Stimulated activated CD4-positive, alpha-beta T cell treated with anti-CD3 and anti-CD28 coated beads, Interleukin-4, amount 100 ng/mL, for 24 hours (primary cell): ENCODE data around the gene ZFR2.

ENCODE experiments used
- DNase-seq: peaks from one replicate; pipeline ENCODE4 v3.0.0-alpha.2; 2020

The ZFR2 gene

GRCh38 chr19:3873151-3873550, 4.3 kb upstream of the ZFR2 start:
- no peak for DNase-seq

GRCh38 chr19:3867971-3868769, 668 bp downstream of the ZFR2 start:
- no peak for DNase-seq

DNA sequence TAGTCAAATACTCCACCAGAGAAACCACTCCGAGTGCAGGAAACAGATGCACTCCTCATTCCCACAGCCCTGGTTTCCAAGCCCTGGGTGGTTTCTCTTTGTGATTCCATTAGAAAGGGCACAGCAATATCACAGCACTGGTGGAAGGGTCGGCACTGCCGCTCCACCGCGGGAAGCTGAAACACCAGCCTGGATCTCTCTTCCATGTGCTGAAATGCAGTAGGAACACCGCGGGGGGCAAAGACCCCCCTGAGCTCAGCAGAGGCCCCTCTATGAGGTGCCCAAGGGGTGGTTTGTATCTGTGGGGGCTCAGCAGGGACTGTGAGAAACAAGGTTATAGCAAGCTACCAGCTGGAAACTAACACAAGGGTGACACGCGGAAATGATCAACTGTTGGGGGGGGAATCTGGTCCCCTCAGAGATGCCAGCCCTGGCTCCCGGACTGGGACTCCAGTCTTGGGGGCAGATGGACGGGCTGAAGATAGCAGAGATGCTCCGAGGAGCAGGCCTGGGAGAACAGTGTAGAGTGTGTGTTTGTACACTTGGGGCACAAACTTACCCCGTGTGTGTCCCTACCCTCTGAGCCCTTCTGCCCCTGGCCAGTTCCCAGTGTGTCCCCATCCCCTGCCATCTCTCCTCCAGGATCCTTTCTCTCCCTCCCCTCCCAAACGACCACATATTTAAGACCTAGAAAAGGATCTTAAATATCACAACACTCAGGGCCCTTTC, 1.8 kb downstream of the ZFR2 start:
- DNase-seq: no peak

- DNase-seq: no peak
These were observed 5.2 kb downstream of the ZFR2 start for GRCh38 chr19:3863648-3864047.

- DNase-seq: no peak
These were observed 5.9 kb downstream of the ZFR2 start for GRCh38 chr19:3862826-3863500.

DNA sequence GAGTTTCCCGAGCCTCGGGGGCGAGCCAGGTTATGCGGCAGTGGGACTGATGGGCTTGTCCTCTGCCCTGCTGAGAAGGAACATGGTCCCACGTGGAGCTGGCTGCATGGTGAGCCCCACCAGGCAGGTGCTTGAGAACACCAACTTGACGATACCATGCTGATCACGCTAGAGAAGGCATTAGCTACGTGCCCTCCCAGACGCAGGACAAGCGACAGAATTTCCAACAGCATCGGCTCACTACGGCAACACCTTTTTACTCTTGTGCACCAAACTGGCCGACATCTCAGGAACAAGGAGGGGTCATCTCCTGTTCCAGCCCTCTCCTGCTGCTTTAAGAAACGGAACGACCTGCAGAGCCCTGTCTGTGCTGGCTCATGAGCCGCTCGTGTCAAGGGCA, 8.3 kb downstream of the ZFR2 start:
- no peak for DNase-seq

- no peak for DNase-seq
These were observed 11.3 kb downstream of the ZFR2 start for GRCh38 chr19:3857449-3858003.

- DNase-seq: no peak
These were observed 13.5 kb downstream of the ZFR2 start for GRCh38 chr19:3855320-3855719.

DNA sequence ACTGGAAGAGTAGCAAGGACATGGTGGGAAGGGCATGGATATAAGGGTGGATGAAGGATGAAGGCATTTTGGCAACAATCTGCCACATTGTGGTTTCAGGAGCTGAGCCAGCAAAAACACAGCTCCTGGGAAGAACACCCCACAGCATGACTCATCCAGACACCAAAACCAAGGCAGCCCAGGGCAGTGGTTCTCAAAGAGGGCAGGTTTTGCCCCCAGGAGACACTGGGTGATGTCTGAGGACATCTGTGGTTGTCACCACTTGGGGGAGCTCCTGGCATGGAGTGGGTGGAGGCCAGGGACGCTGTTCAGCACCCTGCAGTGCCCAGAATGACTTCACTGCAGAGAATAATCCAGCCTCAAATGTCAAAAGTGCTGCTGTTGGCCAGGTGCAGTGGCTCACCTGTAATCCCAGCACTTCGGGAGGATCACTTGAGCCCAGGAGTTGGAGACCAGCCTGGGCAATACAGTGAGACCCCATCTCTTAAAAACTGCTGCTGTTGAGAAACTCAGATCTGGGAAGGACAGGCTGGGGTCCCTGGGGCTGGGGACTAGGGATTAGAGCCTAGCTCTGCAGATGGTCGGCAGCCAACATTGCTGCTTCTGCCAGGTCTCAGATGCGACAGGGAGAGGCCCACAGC, 16.1 kb downstream of the ZFR2 start:
- peak; percentile 23 for DNase-seq

GRCh38 chr19:3852177-3852511, 16.7 kb downstream of the ZFR2 start:
- DNase-seq: no peak

- DNase-seq: no peak
These were observed 17.3 kb downstream of the ZFR2 start for GRCh38 chr19:3851254-3852176.

DNA sequence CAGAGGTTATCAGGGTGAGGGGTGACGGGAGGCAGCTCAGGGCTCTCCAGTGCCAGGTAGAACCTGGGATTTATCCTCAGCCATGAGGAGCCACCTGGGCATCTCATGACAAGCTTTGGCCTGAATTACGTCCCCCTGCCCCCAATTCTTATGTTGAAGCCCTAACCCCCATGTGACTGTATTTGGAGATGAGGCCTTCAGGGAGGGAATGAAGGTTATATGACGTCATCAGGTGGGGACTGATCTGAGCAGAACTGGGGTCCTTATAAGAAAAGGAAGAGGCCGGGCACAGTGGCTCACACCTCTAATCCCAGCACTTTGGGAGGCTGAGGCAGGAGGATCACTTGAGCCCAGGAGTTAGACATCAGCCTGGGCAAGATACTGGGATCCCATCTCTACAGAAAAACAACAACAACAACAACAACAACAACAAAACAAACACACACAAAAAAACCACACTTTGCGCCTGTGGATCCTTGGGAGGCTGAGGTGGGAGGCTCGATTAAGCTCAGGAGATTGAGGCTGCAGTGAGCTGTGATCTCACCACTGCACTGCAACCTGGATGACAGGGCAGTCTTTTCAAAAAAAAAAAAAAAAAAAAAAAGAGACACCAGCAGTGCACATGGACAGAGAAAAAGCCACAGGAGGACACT, 18.4 kb downstream of the ZFR2 start:
- no peak for DNase-seq

DNA sequence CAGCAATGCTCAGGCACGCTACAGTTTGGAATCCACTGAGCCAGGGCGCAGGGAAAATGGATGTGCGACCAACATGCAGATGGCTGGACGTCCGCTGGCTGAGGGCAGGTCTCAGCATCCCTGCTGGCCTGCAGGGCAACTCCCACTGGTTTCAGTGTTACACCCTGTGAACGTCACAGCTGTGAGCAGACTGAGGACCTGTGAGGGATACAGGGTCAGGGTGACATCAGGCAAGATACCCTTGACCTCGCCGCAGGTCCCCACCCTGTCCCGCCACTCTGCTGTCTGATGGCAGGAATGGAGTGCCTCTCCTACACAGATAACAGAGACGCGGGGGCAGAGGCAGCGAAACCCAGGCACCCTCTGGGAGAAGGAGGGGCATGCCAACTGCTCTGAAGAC, 19.1 kb downstream of the ZFR2 start:
- no peak for DNase-seq

DNA sequence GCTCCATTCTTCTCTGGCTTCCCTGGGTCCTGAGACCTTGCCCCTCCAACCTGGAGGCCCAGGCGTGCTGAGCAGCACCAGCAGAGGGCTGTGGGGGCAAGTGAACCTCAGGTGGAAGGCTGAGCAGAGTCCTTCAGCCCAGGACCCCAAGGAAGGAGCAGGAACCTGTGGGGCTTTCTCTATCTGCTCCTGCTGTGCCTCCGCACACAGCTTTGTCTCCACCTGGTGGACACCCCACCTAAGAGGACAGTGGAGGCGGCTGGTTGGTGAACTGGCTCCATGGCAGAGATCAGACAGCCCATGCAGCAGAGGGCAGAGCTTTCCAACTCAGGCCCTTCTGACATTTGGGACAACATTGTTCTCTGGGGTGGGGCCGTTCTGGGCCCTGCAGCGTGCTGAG, 19.7 kb downstream of the ZFR2 start:
- peak; percentile 30 for DNase-seq

DNA sequence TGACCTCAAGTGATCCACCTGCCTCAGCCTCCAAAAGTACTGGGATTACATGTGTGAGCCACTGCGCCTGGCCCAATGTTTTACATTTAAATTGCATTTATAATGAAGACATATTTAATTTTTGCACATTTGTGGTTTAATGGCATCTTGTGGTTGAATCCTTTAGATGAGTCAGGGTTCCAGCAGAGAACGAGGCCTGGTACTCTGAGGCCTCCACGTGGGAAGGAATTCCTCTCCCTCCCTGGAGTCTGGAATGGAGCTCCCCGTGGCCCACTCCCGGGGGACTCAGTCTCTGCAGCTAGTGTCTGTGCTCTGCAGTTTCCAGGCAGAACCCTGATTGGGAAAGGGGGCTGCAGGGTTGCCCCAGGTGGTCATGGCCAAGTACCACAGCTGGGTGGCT, 24.2 kb downstream of the ZFR2 start:
- DNase-seq: no peak

GRCh38 chr19:3842948-3843347, 25.9 kb downstream of the ZFR2 start:
- DNase-seq: no peak

DNA sequence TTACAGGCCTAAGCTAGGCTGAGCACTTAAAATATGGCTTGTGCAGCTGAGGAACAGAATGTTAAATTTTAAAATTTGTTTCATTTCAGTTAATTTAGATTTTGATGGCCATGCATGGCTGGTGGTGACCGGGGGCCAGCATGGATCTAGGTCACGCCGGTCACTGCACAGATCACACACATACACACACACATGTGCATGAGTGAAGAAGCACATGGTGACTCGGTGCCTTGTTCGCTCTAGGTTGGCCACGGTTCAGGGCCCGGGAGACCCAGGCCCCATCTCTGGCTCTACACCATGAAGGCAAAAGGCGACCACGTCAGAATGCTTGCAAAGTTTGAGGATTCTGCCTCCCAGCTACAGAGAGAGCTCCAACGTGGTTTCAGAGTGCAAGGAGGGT, 28.0 kb downstream of the ZFR2 start:
- DNase-seq: no peak

DNA sequence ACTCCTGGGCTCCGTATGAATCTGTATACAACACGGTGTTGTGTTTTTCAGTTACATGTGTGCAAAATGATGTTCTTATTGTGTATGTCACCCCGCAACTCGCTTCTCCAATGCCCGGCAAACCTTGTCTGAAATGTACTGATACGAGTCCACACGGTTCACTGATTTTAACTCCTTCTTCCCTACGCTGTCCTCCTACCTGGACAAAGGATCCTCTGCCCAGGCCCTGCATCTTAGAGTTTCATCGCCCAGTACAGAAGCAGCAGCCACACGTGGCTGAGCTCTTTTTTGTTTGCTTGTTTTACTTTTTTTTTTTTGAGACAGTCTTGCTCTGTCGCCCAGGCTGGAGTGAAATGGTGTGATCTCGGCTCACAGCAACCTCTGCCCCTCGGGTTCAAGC, 28.9 kb downstream of the ZFR2 start:
- no peak for DNase-seq

DNA sequence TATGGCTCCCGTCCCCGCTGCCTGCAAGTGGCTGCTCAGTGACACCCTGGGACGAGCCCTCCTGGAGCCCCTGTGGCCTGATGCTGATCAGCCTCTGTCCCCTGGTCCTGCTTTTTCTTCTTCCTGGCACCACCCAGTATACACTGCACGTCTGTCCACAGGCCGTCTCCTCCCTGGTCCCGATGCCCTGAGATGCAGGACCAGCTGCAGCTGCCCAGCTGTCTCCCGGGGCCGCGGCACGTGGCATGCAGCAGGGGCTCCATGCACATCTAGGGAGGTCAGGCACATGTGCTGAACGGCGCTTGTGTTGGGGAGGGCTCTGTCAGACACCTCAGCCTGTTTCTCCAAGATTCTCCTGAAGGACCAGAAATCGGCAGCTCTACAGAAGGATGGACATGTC, 30.2 kb downstream of the ZFR2 start:
- DNase-seq: no peak

DNA sequence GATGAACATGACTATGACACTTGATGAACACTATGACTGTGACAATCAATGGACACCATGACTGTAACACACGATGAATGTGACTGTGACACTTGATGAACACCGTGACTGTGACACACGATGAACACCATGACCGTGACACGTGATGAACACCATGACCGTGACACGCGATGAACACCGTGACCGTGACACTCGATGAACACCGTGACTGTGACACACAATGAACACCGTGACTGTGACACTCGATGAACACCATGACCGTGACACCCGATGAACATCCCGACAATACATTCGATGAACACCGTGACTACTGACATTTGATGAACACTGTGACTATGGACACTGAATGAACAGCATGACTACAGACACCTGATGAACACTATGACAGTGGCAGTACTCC, 30.9 kb downstream of the ZFR2 start:
- DNase-seq: no peak

- DNase-seq: no peak
These were observed 31.5 kb downstream of the ZFR2 start for GRCh38 chr19:3837332-3837731.

- no peak for DNase-seq
These were observed 32.0 kb downstream of the ZFR2 start for GRCh38 chr19:3836887-3837286.
